ENCODE results near the gene ZNF710.

GRCh38 chr15:90060797-90061196 lies 59.7 kb downstream of the ZNF710 start:
- no peak for TF ChIP-seq ATF3 (IDR thresholded peaks at IDR 0.05; ENCODE audit: insufficient read depth, low read depth, low read length)
- TF ChIP-seq BRCA1 (IDR thresholded peaks at IDR 0.05; ENCODE audit: low read depth, low read length), result no peak
- TF ChIP-seq NRF1 (IDR thresholded peaks at IDR 0.05; ENCODE audit: low read depth, low read length), result no peak
- TF ChIP-seq POLR2AphosphoS5 (IDR thresholded peaks at IDR 0.05; ENCODE audit: low read depth, low read length), result no peak
- no peak for TF ChIP-seq POLR2A (IDR thresholded peaks at IDR 0.05; ENCODE audit: control extremely low read depth in 1 of 2, low read depth in 2 of 2, low read length in 2 of 2)
- no peak for TF ChIP-seq CTCF (IDR thresholded peaks at IDR 0.05; ENCODE audit: control extremely low read depth in 1 of 3, insufficient read depth in 1 of 3, low read depth in 1 of 3, low read length in 3 of 3)
- TF ChIP-seq RFX5 (IDR thresholded peaks at IDR 0.05; ENCODE audit: borderline replicate concordance, low read depth, low read length), result no peak
- no peak for TF ChIP-seq RAD21 (IDR thresholded peaks at IDR 0.05 in 1 of 2, conservative IDR thresholded peaks at IDR 0.05 in 1 of 2; ENCODE audit: low read depth in 2 of 2, low read length in 2 of 2)
- TF ChIP-seq SP4 (IDR thresholded peaks at IDR 0.05; ENCODE audit: low read length), result no peak

Measured in H1 (cell line).